Activated T-cell treated with anti-CD3 and anti-CD28 coated beads for 48 hours (primary cell): ENCODE data around the gene INPP4B.

Experiments
- DNase-seq: peaks from one replicate; pipeline ENCODE4 v3.0.0-alpha.2; 2020; ENCODE audit warnings: low read depth

INPP4B gene

GRCh38 chr4:142465526-142465925 lies 380.6 kb downstream of the INPP4B start:
- DNase-seq: no peak

- DNase-seq: no peak
These were observed 382.9 kb downstream of the INPP4B start for GRCh38 chr4:142463206-142463605.

- no peak for DNase-seq
These were observed 393.8 kb downstream of the INPP4B start for GRCh38 chr4:142452161-142452855.

- DNase-seq: no peak
These were observed 396.2 kb downstream of the INPP4B start for GRCh38 chr4:142449771-142450373.

GRCh38 chr4:142447009-142447408 lies 399.1 kb downstream of the INPP4B start:
- no peak for DNase-seq

- DNase-seq: no peak
These were observed 402.6 kb downstream of the INPP4B start for GRCh38 chr4:142443469-142443868.

GRCh38 chr4:142440093-142440492 lies 406.0 kb downstream of the INPP4B start:
- DNase-seq: no peak

GRCh38 chr4:142435599-142436235 lies 410.4 kb downstream of the INPP4B start:
- no peak for DNase-seq

GRCh38 chr4:142434519-142435224 lies 411.4 kb downstream of the INPP4B start:
- no peak for DNase-seq

GRCh38 chr4:142428715-142429114 lies 417.4 kb downstream of the INPP4B start:
- DNase-seq: no peak

GRCh38 chr4:142427456-142427855 lies 418.6 kb downstream of the INPP4B start:
- no peak for DNase-seq

- DNase-seq: no peak
These were observed 422.2 kb downstream of the INPP4B start for GRCh38 chr4:142423861-142424260.

- no peak for DNase-seq
These were observed 425.6 kb downstream of the INPP4B start for GRCh38 chr4:142420311-142421095.

- no peak for DNase-seq
These were observed 426.4 kb downstream of the INPP4B start for GRCh38 chr4:142419712-142420111.

GRCh38 chr4:142418697-142419096 lies 427.4 kb downstream of the INPP4B start:
- DNase-seq: no peak

- DNase-seq: no peak
These were observed 429.3 kb downstream of the INPP4B start for GRCh38 chr4:142416711-142417275.

- no peak for DNase-seq
These were observed 430.0 kb downstream of the INPP4B start for GRCh38 chr4:142416121-142416520.

- DNase-seq: no peak
These were observed 431.6 kb downstream of the INPP4B start for GRCh38 chr4:142414366-142414990.

- DNase-seq: no peak
These were observed 432.6 kb downstream of the INPP4B start for GRCh38 chr4:142413485-142413884.

- no peak for DNase-seq
These were observed 434.1 kb downstream of the INPP4B start for GRCh38 chr4:142411993-142412392.

GRCh38 chr4:142408003-142408441 lies 438.1 kb downstream of the INPP4B start:
- DNase-seq: no peak
